ENCODE results near the gene ZNF500.

DNA sequence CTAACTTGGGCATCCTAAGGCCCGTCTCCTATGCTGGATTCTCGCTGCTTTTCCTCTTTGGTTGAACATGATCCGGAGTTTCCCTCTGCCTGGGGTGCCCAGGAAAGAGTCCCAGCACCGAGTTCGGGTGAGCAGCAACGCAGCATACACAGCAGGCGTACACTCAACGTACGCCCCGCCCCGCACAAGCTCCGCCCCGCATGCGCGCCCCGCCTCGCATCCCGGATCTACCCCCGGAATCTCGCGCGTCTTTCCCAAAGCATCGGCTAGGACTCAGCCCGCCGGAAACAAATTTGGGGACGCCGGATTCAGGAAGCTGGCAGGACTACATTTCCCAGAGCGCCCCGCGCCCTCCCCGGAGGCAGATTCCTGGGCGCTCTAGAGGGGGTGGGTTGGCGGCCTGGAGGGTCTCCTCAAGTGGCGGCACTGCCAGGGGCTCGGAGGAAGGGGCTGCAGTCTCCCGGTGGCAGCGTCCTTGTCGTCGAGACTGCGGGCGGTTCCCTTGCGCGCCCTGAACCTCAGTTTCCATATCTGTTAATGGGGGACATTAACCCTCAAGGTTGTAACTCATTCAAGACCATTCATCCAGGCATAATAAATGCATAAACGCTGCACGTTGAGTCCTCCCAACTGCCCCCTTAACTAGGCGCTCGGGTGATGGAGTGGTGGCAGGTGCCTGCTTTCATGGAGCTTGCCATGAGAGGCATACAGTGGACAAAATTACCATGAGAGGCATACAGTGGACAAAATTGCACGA lies 1.8 kb upstream of the ZNF500 start:
- TF ChIP-seq CTCF (IDR thresholded peaks at IDR 0.05; ENCODE audit: insufficient read depth, low read length, poor library complexity, severe bottlenecking) (no peak), EZH2phosphoT487 (conservative IDR thresholded peaks at IDR 0.05; ENCODE audit: low read length) (no peak)

All from SU-DHL-6 (cell line).